ENCODE results near the gene NLRX1.

- TF ChIP-seq REST (IDR thresholded peaks at IDR 0.05; ENCODE audit: insufficient read depth in 1 of 2, low read depth in 2 of 2, low read length in 1 of 2) (no peak), POLR2AphosphoS5 (IDR thresholded peaks at IDR 0.05; ENCODE audit: low read depth, low read length) (no peak), CTCF (IDR thresholded peaks at IDR 0.05) (no peak)
Observed at GRCh38 chr11:119178166-119178680, 9.7 kb downstream of the NLRX1 start.

Measured in Panc1 (cell line).